Liver (tissue), 9 donors: Measurements from ENCODE around the gene PAQR7. TPM values are rescaled to one million over a fixed set of nuclear protein-coding genes. Genes with fewer than 3 reads are reported as not detected.

ENCODE experiments used
- DNase-seq: peaks from one replicate; pipeline ENCODE4 v3.0.0-alpha.2; 2017; ENCODE audit warnings: low spot score
- H3K27ac ChIP-seq, 2 donors: one replicate each; pipeline ENCODE4 v1.7.0; 2013; ENCODE audit warnings: inconsistent platforms in 2 of 2, low read length in 2 of 2, control low read depth in 1 of 2, low read depth in 1 of 2, mild to moderate bottlenecking in 1 of 2
- H3K27me3 ChIP-seq, 4 donors: one replicate each; pipeline versions ENCODE4 v1.6.1 to v1.7.0; 2013; ENCODE audit warnings: low read length in 3 of 4, inconsistent platforms in 1 of 4, mild to moderate bottlenecking in 1 of 4, moderate library complexity in 1 of 4; ENCODE audit not compliant: control insufficient read depth in 4 of 4, insufficient read depth in 4 of 4
- H3K36me3 ChIP-seq, 4 donors: one replicate each; pipeline versions ENCODE4 v1.6.1 to v1.7.0; 2013; ENCODE audit warnings: low read length in 3 of 4, mild to moderate bottlenecking in 3 of 4, low read depth in 1 of 4, moderate library complexity in 1 of 4; ENCODE audit not compliant: control insufficient read depth in 4 of 4, insufficient read depth in 3 of 4
- H3K4me1 ChIP-seq, 4 donors: one replicate each; pipeline versions ENCODE4 v1.6.1 to v1.7.0; 2013; ENCODE audit warnings: low read length in 3 of 4, mild to moderate bottlenecking in 3 of 4, moderate library complexity in 1 of 4; ENCODE audit not compliant: control insufficient read depth in 4 of 4, insufficient read depth in 4 of 4
- H3K4me3 ChIP-seq, 3 donors: one replicate each; pipeline versions ENCODE4 v1.6.1 to v1.7.0; 2013; ENCODE audit warnings: low read length in 3 of 3, control low read depth in 1 of 3, low read depth in 1 of 3, mild to moderate bottlenecking in 1 of 3
- H3K9ac ChIP-seq, 2 donors: one replicate each; pipeline ENCODE4 v1.7.0; 2013; ENCODE audit warnings: low read length in 2 of 2, mild to moderate bottlenecking in 2 of 2, moderate library complexity in 2 of 2, control low read depth in 1 of 2, low read depth in 1 of 2
- H3K9me3 ChIP-seq, 4 donors: one replicate each; pipeline versions ENCODE4 v1.6.1 to v1.7.0; 2013; ENCODE audit warnings: low read length in 3 of 4; ENCODE audit not compliant: control insufficient read depth in 4 of 4
- FOXA1 ChIP-seq: IDR thresholded peaks from 2 replicates; pipeline ENCODE4 v1.6.1; 2016; ENCODE audit warnings: antibody characterized with exemption
- FOXA2 ChIP-seq: IDR thresholded peaks from 2 replicates; pipeline ENCODE4 v1.6.1; 2016; ENCODE audit warnings: antibody characterized with exemption
- HNF4G ChIP-seq: IDR thresholded peaks from 2 replicates; pipeline ENCODE4 v1.6.1; 2016; ENCODE audit warnings: antibody characterized with exemption
- JUND ChIP-seq, 2 donors: IDR thresholded peaks; 2 replicates each; pipeline ENCODE4 v1.6.1; 2016; ENCODE audit warnings: antibody characterized with exemption in 2 of 2
- NR2F2 ChIP-seq: IDR thresholded peaks from 2 replicates; pipeline ENCODE4 v1.6.1; 2016; ENCODE audit warnings: antibody characterized with exemption
- RAD21 ChIP-seq, 2 donors: IDR thresholded peaks; 2 replicates each; pipeline ENCODE4 v1.6.1; 2016; ENCODE audit warnings: antibody characterized with exemption in 2 of 2, mild to moderate bottlenecking in 2 of 2
- RXRA ChIP-seq, 2 donors: IDR thresholded peaks; 2 replicates each; pipeline ENCODE4 v1.6.1; 2017 to 2018; ENCODE audit warnings: antibody characterized with exemption in 2 of 2, mild to moderate bottlenecking in 1 of 2
- SP1 ChIP-seq: IDR thresholded peaks from 2 replicates; pipeline ENCODE4 v1.6.1; 2018; ENCODE audit warnings: antibody characterized with exemption, mild to moderate bottlenecking
- TAF1 ChIP-seq: conservative IDR thresholded peaks from 2 replicates; pipeline ENCODE4 v1.6.1; 2016; ENCODE audit warnings: antibody characterized with exemption, mild to moderate bottlenecking
- YY1 ChIP-seq: IDR thresholded peaks from 2 replicates; pipeline ENCODE4 v1.6.1; 2016; ENCODE audit warnings: antibody characterized with exemption, mild to moderate bottlenecking
- WGBS: extraction: QIAGEN DNeasy Blood & Tissue Kit; methylation state at CpG from one replicate; pipeline ENCODE4 v1.1.7; 2013; 5-methylcytosine and 5-hydroxymethylcytosine counted together
- polyA plus RNA-seq, 2 donors: library from polyadenylated mRNA; stranded (reverse) in 1 of 2; unstranded in 1 of 2; fragments of 200-250 nt in 1 of 2; fragments of >200 nt in 1 of 2; fragmentation: Nextera tagmentation in 1 of 2; extraction: Ambion mirVana in 1 of 2; gene quantifications; one replicate each; pipeline versions ENCODE4 v1.2.1 to v1.2.3, GENCODE V29; 2013 to 2015
- total RNA-seq, 2 donors: library from RNA; depleted of rRNA; stranded (reverse); fragments of >200 nt; gene quantifications; one replicate each; pipeline ENCODE4 v1.2.3, GENCODE V29; 2014
- TF ChIP-seq, protein P1 (sequence below): IDR thresholded peaks from 2 replicates; pipeline ENCODE4 v1.6.1; 2016; ENCODE audit warnings: antibody characterized with exemption
- TF ChIP-seq, protein P2 (sequence below): fragments of 150-350 bp; IDR thresholded peaks from 2 replicates; pipeline ENCODE4 v1.5.1; 2017; ENCODE audit warnings: improper control_type of control experiment, low read depth, low read length; ENCODE audit not compliant: missing input control
- TF ChIP-seq, protein P3 (sequence below): IDR thresholded peaks from 2 replicates; pipeline ENCODE4 v1.6.1; 2016; ENCODE audit warnings: antibody characterized with exemption
- donor health status: healthy.
- donor health status: healthy.
- donor health status: healthy.
- donor health status: healthy.
- donor health status: healthy.

Gene PAQR7
- total and polyA plus RNA-seq, 4 donors = 1.5 to 9.0 (median 1.8) TPM

DNA sequence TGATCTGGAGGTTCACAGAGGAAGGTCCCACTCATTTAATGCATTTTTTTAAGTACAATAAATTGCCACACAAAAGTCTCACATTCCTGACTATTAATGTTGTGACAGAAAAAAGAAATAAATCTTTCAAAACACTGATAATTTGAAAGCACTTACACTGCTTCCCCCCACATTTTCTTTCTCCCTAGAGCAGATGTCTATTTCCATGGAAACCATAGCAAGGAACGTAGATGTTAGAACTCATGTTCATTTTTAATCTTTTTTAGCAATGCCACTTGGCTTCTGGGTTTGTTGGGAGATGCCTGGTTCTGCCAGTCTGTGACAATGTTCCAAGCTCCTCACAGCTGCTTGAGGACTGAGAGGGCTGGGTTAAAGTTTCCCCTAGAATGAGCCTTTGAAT, 32.7 kb upstream of the PAQR7 start:
- Histone ChIP-seq H3K4me3 (no peak overlapping the region), H3K4me1 (peaks cover 7 to 21% (median 14%) of the 10 kb centered on the region in 4 donors), H3K27me3 (no peaks in the 10 kb centered on the region), H3K27ac (no peak overlapping the region), H3K9ac (no peak overlapping the region), H3K36me3 (peaks cover 0 to 1% (median 0%) of the 10 kb centered on the region in 4 donors), H3K9me3 (no peaks in the 10 kb centered on the region)
- 77% methylated on average over 1 of the region's 1 CpG for WGBS
- TF ChIP-seq RXRA (IDR thresholded peaks at IDR 0.05) = no peak
- no peak for TF ChIP-seq RAD21 (IDR thresholded peaks at IDR 0.05)
- TF ChIP-seq HNF4G = no peak
- no peak for TF ChIP-seq NR2F2
- TF ChIP-seq, protein P1, sequence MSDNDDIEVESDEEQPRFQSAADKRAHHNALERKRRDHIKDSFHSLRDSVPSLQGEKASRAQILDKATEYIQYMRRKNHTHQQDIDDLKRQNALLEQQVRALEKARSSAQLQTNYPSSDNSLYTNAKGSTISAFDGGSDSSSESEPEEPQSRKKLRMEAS = no peak
- no peak for TF ChIP-seq JUND (IDR thresholded peaks at IDR 0.05)
- TF ChIP-seq, protein P2, sequence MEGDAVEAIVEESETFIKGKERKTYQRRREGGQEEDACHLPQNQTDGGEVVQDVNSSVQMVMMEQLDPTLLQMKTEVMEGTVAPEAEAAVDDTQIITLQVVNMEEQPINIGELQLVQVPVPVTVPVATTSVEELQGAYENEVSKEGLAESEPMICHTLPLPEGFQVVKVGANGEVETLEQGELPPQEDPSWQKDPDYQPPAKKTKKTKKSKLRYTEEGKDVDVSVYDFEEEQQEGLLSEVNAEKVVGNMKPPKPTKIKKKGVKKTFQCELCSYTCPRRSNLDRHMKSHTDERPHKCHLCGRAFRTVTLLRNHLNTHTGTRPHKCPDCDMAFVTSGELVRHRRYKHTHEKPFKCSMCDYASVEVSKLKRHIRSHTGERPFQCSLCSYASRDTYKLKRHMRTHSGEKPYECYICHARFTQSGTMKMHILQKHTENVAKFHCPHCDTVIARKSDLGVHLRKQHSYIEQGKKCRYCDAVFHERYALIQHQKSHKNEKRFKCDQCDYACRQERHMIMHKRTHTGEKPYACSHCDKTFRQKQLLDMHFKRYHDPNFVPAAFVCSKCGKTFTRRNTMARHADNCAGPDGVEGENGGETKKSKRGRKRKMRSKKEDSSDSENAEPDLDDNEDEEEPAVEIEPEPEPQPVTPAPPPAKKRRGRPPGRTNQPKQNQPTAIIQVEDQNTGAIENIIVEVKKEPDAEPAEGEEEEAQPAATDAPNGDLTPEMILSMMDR = no peak
- TF ChIP-seq SP1 = no peak
- TF ChIP-seq, protein P3, sequence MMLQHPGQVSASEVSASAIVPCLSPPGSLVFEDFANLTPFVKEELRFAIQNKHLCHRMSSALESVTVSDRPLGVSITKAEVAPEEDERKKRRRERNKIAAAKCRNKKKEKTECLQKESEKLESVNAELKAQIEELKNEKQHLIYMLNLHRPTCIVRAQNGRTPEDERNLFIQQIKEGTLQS = no peak
- DNase-seq = no peak

DNA sequence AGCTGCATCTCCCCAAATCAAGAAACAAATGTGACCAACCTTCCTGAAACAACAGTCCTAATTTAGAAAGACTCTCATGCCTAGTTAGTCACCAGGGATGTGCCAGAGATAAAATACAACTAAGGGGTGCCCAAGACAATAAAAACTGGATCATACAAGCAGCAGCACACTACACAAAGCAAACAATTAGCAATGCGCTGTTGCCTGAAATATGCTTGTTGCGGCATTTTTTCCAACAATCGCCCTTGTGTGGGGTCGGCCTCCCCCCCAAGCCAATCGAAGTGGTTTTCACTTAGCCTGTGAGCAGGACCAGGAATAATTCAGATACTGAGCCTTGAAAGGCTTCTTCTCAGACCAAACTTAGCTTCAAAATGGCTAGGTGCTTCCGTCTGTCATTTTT, 32.1 kb upstream of the PAQR7 start:
- WGBS = 91% methylated on average over 6 of the region's 6 CpGs
- Histone ChIP-seq H3K4me1 (peaks cover 7 to 21% (median 14%) of the 10 kb centered on the region in 4 donors), H3K27me3 (no peaks in the 10 kb centered on the region), H3K4me3 (no peak overlapping the region), H3K27ac (no peak overlapping the region), H3K9me3 (no peaks in the 10 kb centered on the region), H3K36me3 (peaks cover 0 to 1% (median 0%) of the 10 kb centered on the region in 4 donors), H3K9ac (no peak overlapping the region)
- TF ChIP-seq TAF1 (no peak), NR2F2 (no peak), FOXA1 (no peak)
- DNase-seq = no peak

DNA sequence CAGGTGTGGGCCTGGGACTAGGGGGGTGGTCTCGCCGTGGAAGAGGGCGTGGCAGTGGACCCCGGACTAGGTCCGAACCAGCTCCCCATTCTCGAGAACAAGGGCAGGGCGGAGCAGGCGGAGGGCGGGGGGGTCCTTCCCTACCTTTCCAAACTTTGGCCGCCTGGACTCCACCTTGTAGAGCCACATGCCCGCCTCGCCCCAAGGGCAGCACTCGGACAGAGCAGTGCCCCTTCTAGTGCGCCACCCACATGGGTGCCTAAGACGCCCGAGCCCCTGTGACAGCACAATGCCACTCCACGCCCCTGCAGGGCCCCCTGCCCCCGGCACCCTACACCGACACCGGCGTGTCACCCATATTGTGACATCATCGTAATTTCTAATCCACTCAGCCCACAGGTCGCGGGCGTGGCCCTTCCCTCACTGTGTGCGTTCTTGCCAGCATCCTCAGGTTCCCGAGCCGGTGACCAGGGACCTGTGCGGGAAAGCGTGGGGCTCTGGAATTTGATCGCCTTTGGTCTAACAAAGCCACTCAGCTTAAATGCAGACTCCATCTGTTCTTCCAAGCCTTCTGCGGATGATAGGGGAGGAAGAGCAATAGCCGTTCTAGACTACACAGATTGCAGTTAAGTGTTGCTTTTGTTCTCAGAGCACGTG, 31.3 kb upstream of the PAQR7 start:
- Histone ChIP-seq H3K27ac (no peak overlapping the region), H3K27me3 (no peaks in the 10 kb centered on the region), H3K9me3 (no peaks in the 10 kb centered on the region), H3K36me3 (peaks cover 0 to 1% (median 0%) of the 10 kb centered on the region in 4 donors), H3K4me1 (peaks cover 7 to 21% (median 14%) of the 10 kb centered on the region in 4 donors), H3K9ac (no peak overlapping the region), H3K4me3 (peak overlapping the region in 2 of 3 donors; percentile 18 to 66)
- no peak for DNase-seq
- TF ChIP-seq NR2F2 = no peak
- TF ChIP-seq, protein P1 = no peak
- TF ChIP-seq FOXA2 = no peak
- no peak for TF ChIP-seq YY1
- TF ChIP-seq JUND (IDR thresholded peaks at IDR 0.05) = no peak
- no peak for TF ChIP-seq FOXA1
- 15% methylated on average over 34 of the region's 34 CpGs for WGBS
